ENCODE results near the gene TNRC6A. TPM values are rescaled to one million over a fixed set of nuclear protein-coding genes. Genes with fewer than 3 reads are reported as not detected.

TNRC6A gene
- total RNA-seq, 1 donor from 2014 or later: 46.5 TPM

- Histone ChIP-seq H3K4me3 (no peak overlapping the region), H3K36me3 (no peaks in the 10 kb centered on the region), H3K27me3 (no peaks in the 10 kb centered on the region), H3K27ac (no peak overlapping the region), H3K9me3 (peaks cover 5% of the 10 kb centered on the region), H3K4me1 (no peaks in the 10 kb centered on the region)
- intact Hi-C loops (cut with DNase I): no loop called here
- no peak for DNase-seq
- TF ChIP-seq, protein P1, sequence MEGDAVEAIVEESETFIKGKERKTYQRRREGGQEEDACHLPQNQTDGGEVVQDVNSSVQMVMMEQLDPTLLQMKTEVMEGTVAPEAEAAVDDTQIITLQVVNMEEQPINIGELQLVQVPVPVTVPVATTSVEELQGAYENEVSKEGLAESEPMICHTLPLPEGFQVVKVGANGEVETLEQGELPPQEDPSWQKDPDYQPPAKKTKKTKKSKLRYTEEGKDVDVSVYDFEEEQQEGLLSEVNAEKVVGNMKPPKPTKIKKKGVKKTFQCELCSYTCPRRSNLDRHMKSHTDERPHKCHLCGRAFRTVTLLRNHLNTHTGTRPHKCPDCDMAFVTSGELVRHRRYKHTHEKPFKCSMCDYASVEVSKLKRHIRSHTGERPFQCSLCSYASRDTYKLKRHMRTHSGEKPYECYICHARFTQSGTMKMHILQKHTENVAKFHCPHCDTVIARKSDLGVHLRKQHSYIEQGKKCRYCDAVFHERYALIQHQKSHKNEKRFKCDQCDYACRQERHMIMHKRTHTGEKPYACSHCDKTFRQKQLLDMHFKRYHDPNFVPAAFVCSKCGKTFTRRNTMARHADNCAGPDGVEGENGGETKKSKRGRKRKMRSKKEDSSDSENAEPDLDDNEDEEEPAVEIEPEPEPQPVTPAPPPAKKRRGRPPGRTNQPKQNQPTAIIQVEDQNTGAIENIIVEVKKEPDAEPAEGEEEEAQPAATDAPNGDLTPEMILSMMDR (IDR thresholded peaks at IDR 0.05): no peak
- no peak for ATAC-seq
These were observed 132.0 kb downstream of the TNRC6A start for GRCh38 chr16:24861461-24861860.

GRCh38 chr16:24863582-24864437 is 134.4 kb downstream of the TNRC6A start:
- no peak for ATAC-seq
- no peak overlapping the region for H3K4me3 ChIP-seq
- TF ChIP-seq, protein P1 (IDR thresholded peaks at IDR 0.05): no peak
- H3K9me3 ChIP-seq: peaks cover 5% of the 10 kb centered on the region
- no peak for DNase-seq
- no peaks in the 10 kb centered on the region for H3K4me1 ChIP-seq
- intact Hi-C loops (cut with DNase I): no loop called here
- no peak overlapping the region for H3K27ac ChIP-seq
- no peaks in the 10 kb centered on the region for H3K36me3 ChIP-seq
- H3K27me3 ChIP-seq: no peaks in the 10 kb centered on the region

GRCh38 chr16:24869033-24869432 is 139.6 kb downstream of the TNRC6A start:
- no peaks in the 10 kb centered on the region for H3K27me3 ChIP-seq
- no peak for ATAC-seq
- peaks cover under 1% of the 10 kb centered on the region for H3K9me3 ChIP-seq
- H3K4me1 ChIP-seq: no peaks in the 10 kb centered on the region
- intact Hi-C loops (cut with DNase I): no loop called here
- no peak overlapping the region for H3K27ac ChIP-seq
- no peak overlapping the region for H3K4me3 ChIP-seq
- H3K36me3 ChIP-seq: no peaks in the 10 kb centered on the region
- TF ChIP-seq, protein P1 (IDR thresholded peaks at IDR 0.05): no peak
- no peak for DNase-seq

DNA sequence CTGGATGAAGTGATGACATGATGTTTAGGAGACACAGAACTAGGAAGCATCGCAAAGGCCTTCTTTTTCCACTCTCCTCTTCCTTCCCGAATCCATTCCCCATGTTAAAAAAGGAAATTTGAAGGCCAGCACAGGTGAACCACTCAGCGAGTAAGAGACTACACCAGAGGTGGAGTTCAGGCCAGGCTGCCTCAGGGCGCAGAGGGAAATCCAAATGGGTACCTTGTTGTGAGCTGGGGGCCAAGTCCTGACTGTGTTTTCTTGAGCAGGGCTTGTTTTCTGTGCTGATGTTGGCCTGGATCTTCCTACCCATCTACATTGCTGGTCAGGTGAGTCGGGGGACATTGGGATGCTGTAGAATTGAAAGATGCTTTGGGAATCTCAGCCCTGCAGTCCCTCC is 142.4 kb downstream of the TNRC6A start:
- no peak overlapping the region for H3K4me3 ChIP-seq
- H3K9me3 ChIP-seq: no peaks in the 10 kb centered on the region
- no peak for DNase-seq
- no peaks in the 10 kb centered on the region for H3K4me1 ChIP-seq
- H3K27me3 ChIP-seq: no peaks in the 10 kb centered on the region
- no peak overlapping the region for H3K27ac ChIP-seq
- no peaks in the 10 kb centered on the region for H3K36me3 ChIP-seq
- TF ChIP-seq, protein P1 (IDR thresholded peaks at IDR 0.05): no peak
- no peak for ATAC-seq
- intact Hi-C loops (cut with DNase I): no loop called here

DNA sequence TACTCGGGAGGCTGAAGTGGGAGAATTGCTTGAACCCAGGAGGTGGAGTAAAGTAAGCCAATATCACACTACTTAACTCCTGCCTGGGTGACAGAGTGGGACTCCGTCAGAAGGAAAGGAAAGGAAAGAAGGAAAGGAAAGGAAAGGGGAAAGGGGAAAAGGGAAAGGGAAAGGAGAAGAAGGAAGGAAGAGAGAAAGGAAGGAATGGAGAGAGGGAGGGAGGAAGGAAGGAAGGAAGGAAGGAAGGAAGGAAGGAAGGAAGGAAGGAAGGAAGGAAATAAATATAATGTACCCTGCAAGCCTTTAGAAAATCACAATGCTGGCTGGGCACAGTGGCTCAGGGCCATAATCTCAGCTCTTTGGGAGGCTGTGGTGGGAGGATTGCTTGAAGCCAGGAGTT is 143.6 kb downstream of the TNRC6A start:
- Histone ChIP-seq H3K36me3 (no peaks in the 10 kb centered on the region), H3K27me3 (no peaks in the 10 kb centered on the region), H3K27ac (no peak overlapping the region), H3K9me3 (no peaks in the 10 kb centered on the region), H3K4me3 (no peak overlapping the region), H3K4me1 (no peaks in the 10 kb centered on the region)
- ATAC-seq (no peak), DNase-seq (no peak)
- intact Hi-C loops (cut with DNase I): no loop called here
- TF ChIP-seq, protein P1 (IDR thresholded peaks at IDR 0.05): no peak
